Fibroblast of villous mesenchyme (primary cell): ENCODE measurements around the gene MYADML2. TPM values are rescaled to one million over a fixed set of nuclear protein-coding genes. Genes with fewer than 3 reads are reported as not detected.
"Not testable (repeated sequence)": the region's sequence is repeated elsewhere in the genome, so short reads cannot be mapped to it uniquely, and the experiment has no call there.

Experiments used
- DNase-seq: peaks from one replicate; pipeline ENCODE4 v3.0.0-alpha.2; 2010; ENCODE audit warnings: low read depth
- H3K4me3 ChIP-seq: 2 replicates; pipeline ENCODE4 v1.5.1; 2011; ENCODE audit warnings: low read depth, mild to moderate bottlenecking, low read length
- CTCF ChIP-seq: IDR thresholded peaks from 2 replicates; pipeline ENCODE4 v1.5.1; 2012; ENCODE audit warnings: low read depth, mild to moderate bottlenecking, low read length; ENCODE audit not compliant: insufficient read depth
- total RNA-seq: library from RNA; depleted of rRNA; stranded (reverse); fragments of >200 nt; gene quantifications from 2 replicates; pipeline ENCODE4 v1.2.3, GENCODE V29; 2012

Gene MYADML2
- total RNA-seq, 1 donor: not detected

GRCh38 chr17:81983639-81984373, 36.8 kb upstream of the MYADML2 start:
- no peak for DNase-seq
- H3K4me3 ChIP-seq: no peak overlapping the region
- no peak for TF ChIP-seq CTCF

- no peak for TF ChIP-seq CTCF
- no peak overlapping the region for H3K4me3 ChIP-seq
- no peak for DNase-seq
Measured at GRCh38 chr17:81983011-81983638, 36.1 kb upstream of the MYADML2 start.

GRCh38 chr17:81981511-81981910, 34.5 kb upstream of the MYADML2 start:
- not testable (repeated sequence) for DNase-seq

GRCh38 chr17:81980707-81981343, 33.8 kb upstream of the MYADML2 start:
- no peak for TF ChIP-seq CTCF
- no peak for DNase-seq
- no peak overlapping the region for H3K4me3 ChIP-seq

More at GRCh38 chr17:81981511-81981910, 34.5 kb upstream of the MYADML2 start:
- H3K4me3 ChIP-seq: not testable (repeated sequence)

GRCh38 chr17:81980122-81980521, 33.1 kb upstream of the MYADML2 start:
- H3K4me3 ChIP-seq: no peak overlapping the region
- TF ChIP-seq CTCF: no peak
- no peak for DNase-seq

GRCh38 chr17:81978524-81979298, 31.7 kb upstream of the MYADML2 start:
- no peak for TF ChIP-seq CTCF
- no peak for DNase-seq
- H3K4me3 ChIP-seq: peak overlapping the region; percentile 84
